H1 (cell line): ENCODE results near the gene RRP12. TPM values are rescaled to one million over a fixed set of nuclear protein-coding genes. Genes with fewer than 3 reads are reported as not detected.

ENCODE experiments used
- ATF3 ChIP-seq: IDR thresholded peaks from 2 replicates; pipeline ENCODE4 v1.6.1; 2011; ENCODE audit warnings: low read depth, mild to moderate bottlenecking, low read length; ENCODE audit not compliant: insufficient read depth
- CHD7 ChIP-seq: fragments of 300-600 bp; sonication (generic); IDR thresholded peaks from 2 replicates; pipeline ENCODE4 v1.7.1; 2012; ENCODE audit warnings: low read length, moderate library complexity, mild to moderate bottlenecking, inconsistent platforms; ENCODE audit not compliant: insufficient replicate concordance
- CREB1 ChIP-seq: IDR thresholded peaks from 2 replicates; pipeline ENCODE4 v1.6.1; 2012; ENCODE audit warnings: inconsistent platforms
- TAF1 ChIP-seq: IDR thresholded peaks from 2 replicates; pipeline ENCODE4 v1.6.1; 2011; ENCODE audit warnings: mild to moderate bottlenecking, low read depth, low read length
- polyA plus RNA-seq, 7 experiments: library from polyadenylated mRNA; depleted of rRNA in 3 of 7; stranded (reverse) in 5 of 7; unstranded in 2 of 7; fragments of >200 nt in 5 of 7; fragments of 200-250 nt in 2 of 7; gene quantifications; 1 replicate in 5 of 7; 2 replicates in 1 of 7; 4 replicates in 1 of 7; pipeline versions ENCODE4 v1.2.1 to v1.2.3, GENCODE V29; 2011 to 2013; ENCODE audit warnings: missing spikeins in 2 of 7, mixed read lengths in 2 of 7
- total RNA-seq: library from RNA; stranded (reverse); fragmentation: NEBNext Ultra II Directional; extraction: Animal tissue kit (Norgen Biotek cat#: 25700); gene quantifications from 2 replicates; pipeline ENCODE4 v1.2.1, GENCODE V29; 2021

RRP12 gene
- total and polyA plus RNA-seq, 2 of the 8 experiments (the other 6 are each of a cell fraction or from before 2014, with no cell fraction given) = 21.0 to 65.8 TPM

GRCh38 chr10:97381626-97382025 lies 19.5 kb downstream of the RRP12 start (continued):
- TF ChIP-seq CHD7 = no peak
- no peak for TF ChIP-seq TAF1
- TF ChIP-seq CREB1 = no peak
- TF ChIP-seq ATF3 = no peak
